ENCODE measurements around the gene COL4A6.

COL4A6 gene

GRCh38 chrX:108159028-108159670, 279.1 kb downstream of the COL4A6 start:
- no peak for DNase-seq (ENCODE audit: low spot score)

- DNase-seq (ENCODE audit: low spot score): no peak
Measured at GRCh38 chrX:108157628-108158027, 280.6 kb downstream of the COL4A6 start.

- DNase-seq (ENCODE audit: low spot score): no peak
Measured at GRCh38 chrX:108156934-108157466, 281.2 kb downstream of the COL4A6 start.

GRCh38 chrX:108156082-108156481, 282.1 kb downstream of the COL4A6 start:
- DNase-seq (ENCODE audit: low spot score): no peak

- no peak for DNase-seq (ENCODE audit: low spot score)
Measured at GRCh38 chrX:108148524-108148923, 289.7 kb downstream of the COL4A6 start.

GRCh38 chrX:108138814-108139702, 299.2 kb downstream of the COL4A6 start:
- no peak for DNase-seq (ENCODE audit: low spot score)

GRCh38 chrX:108134724-108135123, 303.5 kb downstream of the COL4A6 start:
- DNase-seq (ENCODE audit: low spot score): no peak

- DNase-seq (ENCODE audit: low spot score): no peak
Measured at GRCh38 chrX:108132876-108133275, 305.3 kb downstream of the COL4A6 start.

GRCh38 chrX:108132034-108132433, 306.2 kb downstream of the COL4A6 start:
- DNase-seq (ENCODE audit: low spot score): no peak

GRCh38 chrX:108131471-108131870, 306.8 kb downstream of the COL4A6 start:
- peak; percentile 89 for DNase-seq (ENCODE audit: low spot score)

GRCh38 chrX:108130889-108131288, 307.3 kb downstream of the COL4A6 start:
- DNase-seq (ENCODE audit: low spot score): no peak

- DNase-seq (ENCODE audit: low spot score): no peak
Measured at GRCh38 chrX:108127152-108127551, 311.1 kb downstream of the COL4A6 start.

- DNase-seq (ENCODE audit: low spot score): no peak
Measured at GRCh38 chrX:108126661-108127060, 311.6 kb downstream of the COL4A6 start.

GRCh38 chrX:108123591-108124366, 314.4 kb downstream of the COL4A6 start:
- DNase-seq (ENCODE audit: low spot score): no peak

- DNase-seq (ENCODE audit: low spot score): no peak
Measured at GRCh38 chrX:108122748-108123147, 315.5 kb downstream of the COL4A6 start.

- no peak for DNase-seq (ENCODE audit: low spot score)
Measured at GRCh38 chrX:108121291-108121690, 316.9 kb downstream of the COL4A6 start.

GRCh38 chrX:108117988-108118387, 320.2 kb downstream of the COL4A6 start:
- no peak for DNase-seq (ENCODE audit: low spot score)

- no peak for DNase-seq (ENCODE audit: low spot score)
Measured at GRCh38 chrX:108114541-108114940, 323.7 kb downstream of the COL4A6 start.

Measured in kidney capillary endothelial cell (primary cell).